K562 (cell line): ENCODE results near the gene SERPINA3. TPM values are rescaled to one million over a fixed set of nuclear protein-coding genes. Genes with fewer than 3 reads are reported as not detected.
"Not testable (repeated sequence)": the region's sequence is repeated elsewhere in the genome, so short reads cannot be mapped to it uniquely, and the experiment has no call there.

Experiments
- ATAC-seq: fragments of 200-7000 bp; cut with Tn5 transposase; 3 replicates; pipeline ENCODE4 v1.9.1; 2020; ENCODE audit warnings: moderate library complexity
- BruUV-seq: library from RNA; stranded (reverse); fragments of 400-500 nt; replicated peaks from 2 replicates; lab custom pipeline; 2021; lab: Mats Ljungman, UMichigan
- CTCF ChIA-PET: fragments of 300-600 bp; formaldehyde crosslinking; extraction: SDS; loops from one replicate; lab custom pipeline; 2021; ENCODE audit warnings: low intra/inter-chr PET ratio; lab: Yijun Ruan, JAX
- POLR2A ChIA-PET: fragments of 300-600, 350-650 bp; sonication (Branson Sonifier 250); formaldehyde crosslinking; extraction: SDS; loops from one replicate; lab custom pipeline; 2021; ENCODE audit warnings: antibody characterized with exemption, inconsistent platforms; lab: Yijun Ruan, JAX
- DNase-seq, 4 experiments: peaks; one replicate each; pipeline versions ENCODE4 v3.0.0 to v3.0.0-alpha.2; 2011 to 2018; ENCODE audit warnings: low spot score in 3 of 4, mixed read lengths in 3 of 4; ENCODE audit errors: extremely low read depth in 1 of 4
- FAIRE-seq: peaks from 2 replicates; lab custom pipeline; 2011; peaks lifted over from hg19 to GRCh38; lab: Jason Lieb, UNC
- H2AFZ ChIP-seq: 2 replicates; pipeline ENCODE4 v1.6.0; 2011; ENCODE audit warnings: low read depth, low read length, control low read depth, inconsistent platforms
- H3K27ac ChIP-seq: fragments of 200-600 bp; 3 replicates; pipeline ENCODE4 v1.8.0; 2011; ENCODE audit warnings: low read depth, mild to moderate bottlenecking, control low read depth, inconsistent platforms, low read length, moderate library complexity, mixed read lengths; ENCODE audit errors: extremely low read depth
- H3K27me3 ChIP-seq, 2 experiments: fragments of 300-600 bp in 1 of 2; 2 replicates in 1 of 2; 3 replicates in 1 of 2; pipeline versions ENCODE4 v1.6.0 to v1.8.0; 2011; ENCODE audit warnings: inconsistent platforms in 2 of 2, low read length in 2 of 2, mild to moderate bottlenecking in 1 of 2, mixed read lengths in 1 of 2, moderate library complexity in 1 of 2; ENCODE audit not compliant: control insufficient read depth in 2 of 2, insufficient read depth in 2 of 2
- H3K36me3 ChIP-seq: fragments of 300-600 bp; 3 replicates; pipeline ENCODE4 v1.8.0; 2011; ENCODE audit warnings: mild to moderate bottlenecking, low read length, inconsistent platforms; ENCODE audit not compliant: control insufficient read depth, insufficient read depth
- H3K4me1 ChIP-seq, 2 experiments: fragments of 200-600 bp in 1 of 2; replicated peaks in 1 of 2; 2 replicates in 1 of 2; 3 replicates in 1 of 2; pipeline versions ENCODE4 v1.5.1 to v1.8.0; 2011; ENCODE audit warnings: inconsistent platforms in 2 of 2, low read length in 2 of 2, mild to moderate bottlenecking in 1 of 2, mixed read lengths in 1 of 2, moderate library complexity in 1 of 2; ENCODE audit not compliant: control insufficient read depth in 2 of 2, insufficient read depth in 2 of 2
- H3K4me2 ChIP-seq: 2 replicates; pipeline ENCODE4 v1.6.1; 2011; ENCODE audit warnings: low read length, control low read depth, inconsistent platforms, mixed read lengths; ENCODE audit not compliant: insufficient read depth
- H3K4me3 ChIP-seq: fragments of 200-600 bp; sonication (generic), shearing (Covaris generic); 2 replicates; pipeline ENCODE4 v1.5.1; 2016; ENCODE audit warnings: control low read depth, inconsistent platforms
- H3K79me2 ChIP-seq: fragments of 200-600 bp; 3 replicates; pipeline ENCODE4 v1.8.0; 2011; ENCODE audit warnings: low read length, inconsistent platforms; ENCODE audit not compliant: control insufficient read depth, insufficient read depth
- H3K9ac ChIP-seq, 2 experiments: 2 replicates each; pipeline versions ENCODE4 v1.6.0 to v1.6.1; 2011; ENCODE audit warnings: low read depth in 2 of 2, low read length in 2 of 2, control low read depth in 1 of 2, inconsistent platforms in 1 of 2, mild to moderate bottlenecking in 1 of 2, mixed read lengths in 1 of 2; ENCODE audit not compliant: insufficient read depth in 1 of 2
- H3K9me1 ChIP-seq: one replicate; pipeline ENCODE4 v1.6.0; 2011; ENCODE audit warnings: inconsistent platforms, mild to moderate bottlenecking, low read length, moderate library complexity; ENCODE audit not compliant: control insufficient read depth, insufficient read depth
- H3K9me3 ChIP-seq: replicated peaks from 2 replicates; pipeline ENCODE4 v1.5.1; 2011; ENCODE audit warnings: low read depth, low read length, inconsistent platforms; ENCODE audit not compliant: control insufficient read depth, insufficient read depth
- H4K20me1 ChIP-seq: replicated peaks from 2 replicates; pipeline ENCODE4 v1.6.1; 2011; ENCODE audit warnings: low read length, inconsistent platforms, mixed read lengths; ENCODE audit not compliant: control insufficient read depth, insufficient read depth
- ARID4B ChIP-seq: sonication (generic); formaldehyde crosslinking; IDR thresholded peaks from 2 replicates; pipeline ENCODE4 v1.8.0; 2022; ENCODE audit warnings: mild to moderate bottlenecking, missing genetic modification reagents
- HMG20A ChIP-seq: fragments of 450-650 bp; formaldehyde crosslinking; conservative IDR thresholded peaks from 2 replicates; pipeline ENCODE4 v1.4.0; 2020; ENCODE audit warnings: mild to moderate bottlenecking, mixed read lengths
- HNRNPL ChIP-seq: fragments of 200-400 bp; formaldehyde crosslinking; IDR thresholded peaks from 2 replicates; pipeline ENCODE4 v1.6.1; 2017; ENCODE audit warnings: low read depth, mild to moderate bottlenecking, low read length
- NFE2 ChIP-seq: IDR thresholded peaks from 2 replicates; pipeline ENCODE4 v1.6.1; 2014; ENCODE audit warnings: antibody characterized with exemption, low read depth
- RFX5 ChIP-seq: IDR thresholded peaks from 2 replicates; pipeline ENCODE4 v1.6.1; 2011; ENCODE audit warnings: low read depth, mild to moderate bottlenecking, improper control_type of control experiment, low read length
- SMARCA5 ChIP-seq: fragments of 450-650 bp; IDR thresholded peaks from 2 replicates; pipeline ENCODE4 v1.6.1; 2016
- ZNF12 ChIP-seq: sonication (generic); formaldehyde crosslinking; IDR thresholded peaks from 2 replicates; pipeline ENCODE4 v1.4.0; 2020; ENCODE audit warnings: mild to moderate bottlenecking, missing genetic modification reagents
- ZNF347 ChIP-seq: fragments of 450-650 bp; formaldehyde crosslinking; IDR thresholded peaks from 2 replicates; pipeline ENCODE4 v1.4.0; 2020; ENCODE audit warnings: low read depth, mild to moderate bottlenecking, moderate library complexity
- WGBS: fragments of 100-300 bp; shearing (Covaris generic); methylation state at CpG from one replicate; pipeline ENCODE4 v1.1.6; 2016; ENCODE audit warnings: low coverage, mixed read lengths; ENCODE audit not compliant: insufficient coverage; ENCODE audit errors: missing lambda C conversion rate; 5-methylcytosine and 5-hydroxymethylcytosine counted together
- in situ Hi-C: fragments of 300-500 bp; cut with MboI; formaldehyde crosslinking; loops from 4 replicates; pipeline ENCODE4 v1.15.0; 2018; ENCODE audit warnings: inconsistent platforms, mixed read lengths
- intact Hi-C: fragments of 100-400 bp; cut with micrococcal nuclease; formaldehyde crosslinking; loops from 2 replicates; pipeline ENCODE4 v1.14.2; 2022
- polyA plus RNA-seq, 8 experiments: library from polyadenylated mRNA; depleted of rRNA in 4 of 8; stranded (reverse) in 5 of 8; unstranded in 3 of 8; fragments of >200 nt; fragmentation: Nextera tagmentation in 2 of 8; fragmentation: Illumina TruSeq in 1 of 8; extraction: Ambion mirVana in 2 of 8; extraction: Trizol in 1 of 8; gene quantifications; 2 replicates each; pipeline versions ENCODE4 v1.2.1 to v1.2.3, GENCODE V29; 2011 to 2014; ENCODE audit warnings: inconsistent platforms in 1 of 8, missing spikeins in 1 of 8
- total RNA-seq, 7 experiments: library from RNA; depleted of rRNA in 6 of 7; stranded (reverse); fragments of >200 nt in 6 of 7; fragmentation: Illumina TruSeq in 2 of 7; extraction: Trizol in 2 of 7; gene quantifications; 2 replicates each; pipeline versions ENCODE4 v1.2.1 to v1.2.3, GENCODE V29; 2011 to 2021; ENCODE audit warnings: low replicate concordance in 1 of 7

SERPINA3 gene
- total and polyA plus RNA-seq, 9 of the 15 experiments (the other 6 are each of a cell fraction or from before 2014, with no cell fraction given) = 2.3 TPM; not detected in 8

- in situ Hi-C loops = no loop called here
- Histone ChIP-seq H3K36me3 (no peaks in the 10 kb centered on the region), H3K27ac (no peak overlapping the region), H4K20me1 (no peaks in the 10 kb centered on the region), H2AFZ (no peak overlapping the region), H3K4me3 (no peak overlapping the region), H3K79me2 (no peaks in the 10 kb centered on the region), H3K9ac (no peak overlapping the region), H3K4me2 (no peak overlapping the region), H3K27me3 (no peaks in the 10 kb centered on the region), H3K9me1 (no peaks in the 10 kb centered on the region), H3K4me1 (no peaks in the 10 kb centered on the region), H3K9me3 (no peaks in the 10 kb centered on the region)
- TF ChIP-seq NFE2 (no peak), RFX5 (no peak), HNRNPL (no peak), HMG20A (no peak), ZNF347 (CRISPR knock-in tag) (no peak), ARID4B (CRISPR knock-in tag) (no peak), ZNF12 (no peak), SMARCA5 (no peak)
- no TSS peak for BruUV-seq
- ATAC-seq = no peak
- no peak for FAIRE-seq
- no peak for DNase-seq
- ChIA-PET POLR2A (interaction anchor here (0.5 kb wide), 1 partner anchor 423 kb away, joined by 3 read pairs; no protein-coding TSS in a partner anchor), CTCF (no interaction called here)
- 0% methylated on average over 2 of the region's 3 CpGs for WGBS
- intact Hi-C loops = no loop called here
These were observed 6.8 kb upstream of the SERPINA3 start for GRCh38 chr14:94605361-94605760.

- ATAC-seq, CTCF ChIA-PET, H3K9me1 ChIP-seq: not testable (repeated sequence)
These were observed 3.2 kb upstream of the SERPINA3 start for GRCh38 chr14:94608966-94609365.

More at GRCh38 chr14:94608966-94609365, 3.2 kb upstream of the SERPINA3 start:
- WGBS = no CpG with 5 or more reads among the region's 1 CpG
- H3K27ac ChIP-seq, H3K27me3 ChIP-seq, H2AFZ ChIP-seq, H3K4me1 ChIP-seq, H3K36me3 ChIP-seq, H3K4me3 ChIP-seq, BruUV-seq, H3K4me2 ChIP-seq, H3K9me3 ChIP-seq, in situ Hi-C loops, FAIRE-seq, H3K79me2 ChIP-seq, POLR2A ChIA-PET, DNase-seq, H3K9ac ChIP-seq, H4K20me1 ChIP-seq, intact Hi-C loops: not testable (repeated sequence)
